GM21515 (cell line): ENCODE data around the gene NUBP1.
"Not testable (repeated sequence)": the region's sequence is repeated elsewhere in the genome, so short reads cannot be mapped to it uniquely, and the experiment has no call there.

Experiments
- ATAC-seq: cut with Tn5 transposase; IDR thresholded peaks from one replicate; pipeline ENCODE4 v1.9.1; 2021; ENCODE audit not compliant: unreplicated experiment

Gene NUBP1

GRCh38 chr16:10750793-10751192 lies 7.2 kb downstream of the NUBP1 start:
- ATAC-seq = no peak

GRCh38 chr16:10751291-10751697 lies 7.7 kb downstream of the NUBP1 start:
- ATAC-seq = no peak

- peak; percentile 70 for ATAC-seq
These were observed 9.3 kb downstream of the NUBP1 start for GRCh38 chr16:10752843-10753523.

GRCh38 chr16:10753670-10754069 lies 10.0 kb downstream of the NUBP1 start:
- ATAC-seq = no peak

- ATAC-seq = no peak
These were observed 11.3 kb downstream of the NUBP1 start for GRCh38 chr16:10754941-10755340.

- ATAC-seq = no peak
These were observed 12.9 kb downstream of the NUBP1 start for GRCh38 chr16:10756574-10756973.

GRCh38 chr16:10760858-10761257 lies 17.2 kb downstream of the NUBP1 start:
- ATAC-seq = no peak

- ATAC-seq = no peak
These were observed 17.7 kb downstream of the NUBP1 start for GRCh38 chr16:10761373-10761772.

- ATAC-seq = no peak
These were observed 18.8 kb downstream of the NUBP1 start for GRCh38 chr16:10762336-10763016.

- no peak for ATAC-seq
These were observed 19.8 kb downstream of the NUBP1 start for GRCh38 chr16:10763456-10763855.

GRCh38 chr16:10765772-10766171 lies 22.1 kb downstream of the NUBP1 start:
- no peak for ATAC-seq

GRCh38 chr16:10767127-10767526 lies 23.5 kb downstream of the NUBP1 start:
- no peak for ATAC-seq

- ATAC-seq = no peak
These were observed 25.7 kb downstream of the NUBP1 start for GRCh38 chr16:10769381-10769780.

GRCh38 chr16:10770907-10771306 lies 27.3 kb downstream of the NUBP1 start:
- ATAC-seq = no peak

GRCh38 chr16:10776280-10776679 lies 32.6 kb downstream of the NUBP1 start:
- peak; percentile 77 for ATAC-seq

GRCh38 chr16:10776923-10777322 lies 33.3 kb downstream of the NUBP1 start:
- ATAC-seq = not testable (repeated sequence)

GRCh38 chr16:10777356-10777755 lies 33.7 kb downstream of the NUBP1 start:
- no peak for ATAC-seq

- not testable (repeated sequence) for ATAC-seq
These were observed 36.3 kb downstream of the NUBP1 start for GRCh38 chr16:10779908-10780307.

GRCh38 chr16:10780628-10781027 lies 37.0 kb downstream of the NUBP1 start:
- ATAC-seq = no peak

- ATAC-seq = no peak
These were observed 39.0 kb downstream of the NUBP1 start for GRCh38 chr16:10782628-10783027.

- no peak for ATAC-seq
These were observed 43.7 kb downstream of the NUBP1 start for GRCh38 chr16:10787304-10787703.

GRCh38 chr16:10788630-10789029 lies 45.0 kb downstream of the NUBP1 start:
- ATAC-seq = not testable (repeated sequence)

GRCh38 chr16:10791048-10791447 lies 47.4 kb downstream of the NUBP1 start:
- ATAC-seq = no peak
